ENCODE data around the gene TDRD7.

The TDRD7 gene

GRCh38 chr9:97405551-97405950, 6.3 kb upstream of the TDRD7 start:
- in situ Hi-C loops (cut with MboI; ENCODE audit: low sequenced_read_pairs, unreplicated experiment): no loop called here
- TF ChIP-seq, protein P1, sequence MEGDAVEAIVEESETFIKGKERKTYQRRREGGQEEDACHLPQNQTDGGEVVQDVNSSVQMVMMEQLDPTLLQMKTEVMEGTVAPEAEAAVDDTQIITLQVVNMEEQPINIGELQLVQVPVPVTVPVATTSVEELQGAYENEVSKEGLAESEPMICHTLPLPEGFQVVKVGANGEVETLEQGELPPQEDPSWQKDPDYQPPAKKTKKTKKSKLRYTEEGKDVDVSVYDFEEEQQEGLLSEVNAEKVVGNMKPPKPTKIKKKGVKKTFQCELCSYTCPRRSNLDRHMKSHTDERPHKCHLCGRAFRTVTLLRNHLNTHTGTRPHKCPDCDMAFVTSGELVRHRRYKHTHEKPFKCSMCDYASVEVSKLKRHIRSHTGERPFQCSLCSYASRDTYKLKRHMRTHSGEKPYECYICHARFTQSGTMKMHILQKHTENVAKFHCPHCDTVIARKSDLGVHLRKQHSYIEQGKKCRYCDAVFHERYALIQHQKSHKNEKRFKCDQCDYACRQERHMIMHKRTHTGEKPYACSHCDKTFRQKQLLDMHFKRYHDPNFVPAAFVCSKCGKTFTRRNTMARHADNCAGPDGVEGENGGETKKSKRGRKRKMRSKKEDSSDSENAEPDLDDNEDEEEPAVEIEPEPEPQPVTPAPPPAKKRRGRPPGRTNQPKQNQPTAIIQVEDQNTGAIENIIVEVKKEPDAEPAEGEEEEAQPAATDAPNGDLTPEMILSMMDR (IDR thresholded peaks at IDR 0.05; ENCODE audit: borderline replicate concordance, control extremely low read depth, extremely low read depth, insufficient read depth, missing control alignments): no peak
- no peak for DNase-seq (ENCODE audit: low spot score)

GRCh38 chr9:97406620-97407177, 5.2 kb upstream of the TDRD7 start:
- no peak for DNase-seq (ENCODE audit: low spot score)
- in situ Hi-C loops (cut with MboI; ENCODE audit: low sequenced_read_pairs, unreplicated experiment): no loop called here
- TF ChIP-seq, protein P1 (IDR thresholded peaks at IDR 0.05; ENCODE audit: borderline replicate concordance, control extremely low read depth, extremely low read depth, insufficient read depth, missing control alignments): no peak

- in situ Hi-C loops (cut with MboI; ENCODE audit: low sequenced_read_pairs, unreplicated experiment): no loop called here
Measured at GRCh38 chr9:97408562-97408961, 3.3 kb upstream of the TDRD7 start.

DNA sequence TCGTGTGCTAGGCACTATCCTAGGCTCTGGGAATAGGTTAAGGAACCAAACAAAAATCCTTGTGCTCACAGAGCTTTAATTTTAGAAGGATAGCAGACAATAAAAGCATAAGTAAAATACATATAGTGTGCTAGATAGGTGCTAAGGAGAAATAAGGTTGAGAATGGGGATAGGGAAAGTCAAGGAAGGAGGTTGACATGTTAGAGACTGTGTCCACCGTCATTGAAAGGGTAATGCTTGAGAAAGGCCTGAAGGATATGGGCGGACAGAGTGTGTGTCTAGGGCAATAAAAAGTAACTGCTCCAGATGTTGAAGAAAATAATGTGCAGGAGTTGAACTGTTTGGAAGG, 482 bp upstream of the TDRD7 start:
- in situ Hi-C loops (cut with MboI; ENCODE audit: low sequenced_read_pairs, unreplicated experiment): no loop called here
- no peak for DNase-seq (ENCODE audit: low spot score)
- TF ChIP-seq, protein P1 (IDR thresholded peaks at IDR 0.05; ENCODE audit: borderline replicate concordance, control extremely low read depth, extremely low read depth, insufficient read depth, missing control alignments): no peak

More at GRCh38 chr9:97408562-97408961, 3.3 kb upstream of the TDRD7 start:
- TF ChIP-seq, protein P1 (IDR thresholded peaks at IDR 0.05; ENCODE audit: borderline replicate concordance, control extremely low read depth, extremely low read depth, insufficient read depth, missing control alignments): no peak
- no peak for DNase-seq (ENCODE audit: low spot score)

- TF ChIP-seq, protein P1 (IDR thresholded peaks at IDR 0.05; ENCODE audit: borderline replicate concordance, control extremely low read depth, extremely low read depth, insufficient read depth, missing control alignments): no peak
- in situ Hi-C loops (cut with MboI; ENCODE audit: low sequenced_read_pairs, unreplicated experiment): no loop called here
- DNase-seq (ENCODE audit: low spot score): no peak
Measured at GRCh38 chr9:97412626-97413385, 910 bp downstream of the TDRD7 start.

DNA sequence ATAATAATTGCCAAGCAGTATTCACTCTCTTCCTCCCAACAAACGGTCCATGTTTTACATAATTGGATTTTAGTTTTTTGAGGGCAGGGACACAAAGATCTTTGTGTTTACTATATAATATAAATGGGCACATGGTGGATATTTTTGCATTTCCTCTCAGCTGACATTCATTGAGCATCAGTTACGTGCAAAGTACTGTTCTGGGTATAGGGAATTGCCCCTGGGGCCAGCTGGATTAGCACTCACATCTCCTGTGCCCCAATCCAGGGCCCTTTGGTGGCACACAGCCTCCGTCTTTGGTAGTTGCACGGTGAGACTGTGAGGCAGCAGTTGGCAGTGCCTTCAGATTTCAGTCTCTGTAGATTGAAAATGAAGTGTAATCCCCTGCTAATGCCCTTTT, 1.6 kb downstream of the TDRD7 start:
- DNase-seq (ENCODE audit: low spot score): no peak
- in situ Hi-C loops (cut with MboI; ENCODE audit: low sequenced_read_pairs, unreplicated experiment): no loop called here
- TF ChIP-seq, protein P1 (IDR thresholded peaks at IDR 0.05; ENCODE audit: borderline replicate concordance, control extremely low read depth, extremely low read depth, insufficient read depth, missing control alignments): no peak

Data from GM13976 (cell line).